ENCODE results near the gene SCGB3A2. TPM values are rescaled to one million over a fixed set of nuclear protein-coding genes. Genes with fewer than 3 reads are reported as not detected.

SCGB3A2 gene
- total RNA-seq (32.0 and 33.6 TPM in 2 replicates), polyA plus RNA-seq (70.6 and 84.7 TPM in 2 replicates)

- Histone ChIP-seq H3K27me3 (peaks cover 49% of the 10 kb centered on the region), H3K79me2 (no peaks in the 10 kb centered on the region), H3K36me3 (replicated peaks; ENCODE audit: insufficient read depth, low read depth) (no peaks in the 10 kb centered on the region), H3K4me2 (no peak within 1 kb of the TSS), H2AFZ (no peak within 1 kb of the TSS), H3K9me2 (replicated peaks; ENCODE audit: insufficient read depth) (no peaks in the 10 kb centered on the region), H3K4me3 (no peak within 1 kb of the TSS), H3K27ac (no peak within 1 kb of the TSS), H4K20me1 (ENCODE audit: insufficient read depth, poor library complexity, severe bottlenecking) (no peaks in the 10 kb centered on the region), H3K4me1 (ENCODE audit: insufficient read depth) (peaks cover 4% of the 10 kb centered on the region), H3K9me3 (ENCODE audit: low read depth) (no peaks in the 10 kb centered on the region)
- WGBS (ENCODE audit: low lambda C conversion rate, missing lambda C conversion rate) = 73% methylated on average over 2 of the region's 2 CpGs
- DNase-seq (ENCODE audit: low spot score) = no peak
- TF ChIP-seq CTCF (IDR thresholded peaks at IDR 0.05; ENCODE audit: poor library complexity) (no peak), EZH2 (IDR thresholded peaks at IDR 0.05; ENCODE audit: borderline replicate concordance) (no peak), EZH2phosphoT487 (IDR thresholded peaks at IDR 0.05; ENCODE audit: low read depth, severe bottlenecking, unreplicated experiment) (no peak)
Measured at GRCh38 chr5:147878066-147878759, at the start of gene SCGB3A2. SCGB3A2 (plus strand) TSS chr5:147878711; CDS start chr5:147878804, 93 bp downstream.

GRCh38 chr5:147830035-147830434 lies 48.5 kb upstream of the SCGB3A2 start:
- Histone ChIP-seq H3K27ac (peak overlapping the region; percentile 70), H2AFZ (no peak overlapping the region), H3K4me1 (ENCODE audit: insufficient read depth) (peaks cover 8% of the 10 kb centered on the region), H3K79me2 (peaks cover 35% of the 10 kb centered on the region), H3K4me3 (peak overlapping the region; percentile 6), H3K9me2 (replicated peaks; ENCODE audit: insufficient read depth) (no peaks in the 10 kb centered on the region), H3K4me2 (peak overlapping the region; percentile 63), H3K36me3 (replicated peaks; ENCODE audit: insufficient read depth, low read depth) (no peaks in the 10 kb centered on the region), H4K20me1 (ENCODE audit: insufficient read depth, poor library complexity, severe bottlenecking) (no peaks in the 10 kb centered on the region), H3K27me3 (peaks cover 2% of the 10 kb centered on the region), H3K9me3 (ENCODE audit: low read depth) (no peaks in the 10 kb centered on the region)
- TF ChIP-seq EZH2 (IDR thresholded peaks at IDR 0.05; ENCODE audit: borderline replicate concordance) (no peak), EZH2phosphoT487 (IDR thresholded peaks at IDR 0.05; ENCODE audit: low read depth, severe bottlenecking, unreplicated experiment) (no peak), CTCF (IDR thresholded peaks at IDR 0.05; ENCODE audit: poor library complexity) (no peak)
- DNase-seq (ENCODE audit: low spot score) = no peak

GRCh38 chr5:147831465-147831864 lies 47.0 kb upstream of the SCGB3A2 start, which contains the start of gene SPINK1:
SPINK1 (minus strand) TSS chr5:147831671; CDS start chr5:147831577, 94 bp downstream.
- H3K4me1 ChIP-seq (ENCODE audit: insufficient read depth) = peaks cover 8% of the 10 kb centered on the region
- 45% methylated on average over 3 of the region's 3 CpGs for WGBS (ENCODE audit: low lambda C conversion rate, missing lambda C conversion rate)
- H2AFZ ChIP-seq = no peak within 1 kb of the TSS
- peak within 1 kb of the TSS; percentile 6 for H3K4me3 ChIP-seq
- H3K27me3 ChIP-seq = peaks cover 2% of the 10 kb centered on the region
- TF ChIP-seq EZH2 (IDR thresholded peaks at IDR 0.05; ENCODE audit: borderline replicate concordance) = no peak
- no peak for TF ChIP-seq EZH2phosphoT487 (IDR thresholded peaks at IDR 0.05; ENCODE audit: low read depth, severe bottlenecking, unreplicated experiment)
- TF ChIP-seq CTCF (IDR thresholded peaks at IDR 0.05; ENCODE audit: poor library complexity) = no peak
- H3K4me2 ChIP-seq = peak within 1 kb of the TSS; percentile 63
- peaks cover 35% of the 10 kb centered on the region for H3K79me2 ChIP-seq
- H4K20me1 ChIP-seq (ENCODE audit: insufficient read depth, poor library complexity, severe bottlenecking) = no peaks in the 10 kb centered on the region
- H3K27ac ChIP-seq = peak within 1 kb of the TSS; percentile 70
- H3K36me3 ChIP-seq (replicated peaks; ENCODE audit: insufficient read depth, low read depth) = no peaks in the 10 kb centered on the region
- DNase-seq (ENCODE audit: low spot score) = peak; percentile 71
- no peaks in the 10 kb centered on the region for H3K9me2 ChIP-seq (replicated peaks; ENCODE audit: insufficient read depth)
- no peaks in the 10 kb centered on the region for H3K9me3 ChIP-seq (ENCODE audit: low read depth)

Data from hepatocyte (in vitro differentiated cells).